Naive thymus-derived CD4-positive, alpha-beta T cell (primary cell): Measurements from ENCODE around the gene BATF3. TPM values are rescaled to one million over a fixed set of nuclear protein-coding genes. Genes with fewer than 3 reads are reported as not detected.
"Not testable (repeated sequence)": the region's sequence is repeated elsewhere in the genome, so short reads cannot be mapped to it uniquely, and the experiment has no call there.

ENCODE experiments used
- ATAC-seq: fragments of 150-1000 bp; cut with Tn5 transposase; 2 replicates; pipeline ENCODE4 v1.10.0; 2021; ENCODE audit warnings: mild to moderate bottlenecking, moderate library complexity
- CTCF ChIA-PET: fragments of 350-600 bp; sonication (Branson Sonifier 250); formaldehyde crosslinking; loops from one replicate; lab custom pipeline; 2021; ENCODE audit warnings: antibody characterized with exemption; lab: Charles Lee
- POLR2A ChIA-PET: fragments of 350-600 bp; sonication (Branson Sonifier 250); formaldehyde crosslinking; loops from one replicate; lab custom pipeline; 2021; ENCODE audit warnings: antibody characterized with exemption, inconsistent platforms; lab: Charles Lee
- DNase-seq, 9 donors: peaks; one replicate each; pipeline versions ENCODE4 v3.0.0 to v3.0.0-alpha.2; 2020 to 2022; ENCODE audit warnings: mixed read lengths in 1 of 9
- H3K27ac ChIP-seq: one replicate; pipeline ENCODE4 v1.7.0; 2013; ENCODE audit warnings: mild to moderate bottlenecking, low read depth, low read length, moderate library complexity
- H3K27me3 ChIP-seq, 2 donors: one replicate each; pipeline ENCODE4 v1.7.0; 2013; ENCODE audit warnings: low read length in 2 of 2, mild to moderate bottlenecking in 2 of 2, moderate library complexity in 2 of 2; ENCODE audit not compliant: control insufficient read depth in 2 of 2, insufficient read depth in 2 of 2
- H3K36me3 ChIP-seq, 3 experiments: 1 replicate in 2 of 3; 2 replicates in 1 of 3; pipeline ENCODE4 v1.7.0; 2013; ENCODE audit warnings: low read length in 3 of 3, mild to moderate bottlenecking in 3 of 3, moderate library complexity in 1 of 3; ENCODE audit not compliant: insufficient read depth in 3 of 3, control insufficient read depth in 2 of 3
- H3K4me1 ChIP-seq, 2 donors: one replicate each; pipeline ENCODE4 v1.7.0; 2013; ENCODE audit warnings: low read length in 2 of 2, mild to moderate bottlenecking in 2 of 2, moderate library complexity in 1 of 2; ENCODE audit not compliant: control insufficient read depth in 2 of 2, insufficient read depth in 2 of 2
- H3K4me3 ChIP-seq: 2 replicates; pipeline ENCODE4 v1.7.0; 2013; ENCODE audit warnings: mild to moderate bottlenecking, low read length
- H3K9me3 ChIP-seq, 3 experiments: 1 replicate in 2 of 3; 2 replicates in 1 of 3; pipeline ENCODE4 v1.7.0; 2013; ENCODE audit warnings: low read length in 3 of 3; ENCODE audit not compliant: control insufficient read depth in 2 of 3
- H3K27ac Mint-ChIP-seq, 9 donors: one replicate each; pipeline ENCODE4 v1.8.0; 2020 to 2022; ENCODE audit warnings: mixed read lengths in 9 of 9, mild to moderate bottlenecking in 8 of 9, moderate library complexity in 5 of 9, inconsistent platforms in 2 of 9
- H3K27me3 Mint-ChIP-seq, 5 donors: one replicate each; pipeline ENCODE4 v1.8.0; 2021 to 2022; ENCODE audit warnings: mixed read lengths in 5 of 5, mild to moderate bottlenecking in 1 of 5
- H3K36me3 Mint-ChIP-seq, 5 donors: one replicate each; pipeline ENCODE4 v1.8.0; 2020 to 2022; ENCODE audit warnings: mixed read lengths in 5 of 5, mild to moderate bottlenecking in 3 of 5, inconsistent platforms in 1 of 5
- H3K4me1 Mint-ChIP-seq, 7 donors: one replicate each; pipeline ENCODE4 v1.8.0; 2020 to 2022; ENCODE audit warnings: mixed read lengths in 7 of 7, mild to moderate bottlenecking in 3 of 7, inconsistent platforms in 1 of 7
- H3K4me3 Mint-ChIP-seq, 10 donors: one replicate each; pipeline ENCODE4 v1.8.0; 2020 to 2022; ENCODE audit warnings: mild to moderate bottlenecking in 10 of 10, mixed read lengths in 10 of 10, moderate library complexity in 6 of 10, inconsistent platforms in 2 of 10
- H3K9me3 Mint-ChIP-seq, 11 donors: one replicate each; pipeline ENCODE4 v1.8.0; 2020 to 2022; ENCODE audit warnings: mixed read lengths in 11 of 11, mild to moderate bottlenecking in 4 of 11, inconsistent platforms in 1 of 11, moderate library complexity in 1 of 11
- intact Hi-C, 2 donors: fragments of 100-400 bp; cut with micrococcal nuclease; formaldehyde crosslinking; loops; one replicate each; pipeline ENCODE4 v1.15.1; 2023
- polyA plus RNA-seq, 2 donors: library from polyadenylated mRNA; unstranded; fragments of 300-500 nt; fragmentation: Illumina TruSeq; gene quantifications; one replicate each; pipeline ENCODE4 v1.2.3, GENCODE V29; 2021
- total RNA-seq, 6 experiments: library from RNA in 5 of 6; stranded (reverse) in 5 of 6; gene quantifications; 1 replicate in 5 of 6; 2 replicates in 1 of 6; pipeline ENCODE4 v1.2.3 and lab custom pipeline; 2021 to 2026

BATF3 gene
- total and polyA plus RNA-seq, 7 experiments from 2014 or later = 0.27 to 40.2 (median 1.1) TPM

GRCh38 chr1:212712451-212713303 lies 13.0 kb upstream of the BATF3 start:
- DNase-seq = no peak
- Mint-ChIP-seq H3K4me1 (peaks cover 0 to 23% (median 0%) of the 10 kb centered on the region in 7 donors), H3K4me3 (no peak overlapping the region), H3K36me3 (no peaks in the 10 kb centered on the region), H3K27me3 (peaks cover 0 to 20% (median 0%) of the 10 kb centered on the region in 5 donors), H3K27ac (peak overlapping the region in 1 of 9 donors; percentile 33), H3K9me3 (no peaks in the 10 kb centered on the region)
- no peak for ATAC-seq
- no peak overlapping the region for H3K4me3 ChIP-seq
- H3K27me3 ChIP-seq = no peaks in the 10 kb centered on the region
- H3K36me3 ChIP-seq = no peaks in the 10 kb centered on the region
- intact Hi-C loops = no loop called here
- no peak overlapping the region for H3K27ac ChIP-seq
- POLR2A ChIA-PET = no interaction called here
- no peaks in the 10 kb centered on the region for H3K4me1 ChIP-seq
- CTCF ChIA-PET = no interaction called here
- no peaks in the 10 kb centered on the region for H3K9me3 ChIP-seq

GRCh38 chr1:212711974-212712373 lies 12.3 kb upstream of the BATF3 start:
- Mint-ChIP-seq H3K27ac (peak overlapping the region in 1 of 9 donors; percentile 33), H3K4me1 (peaks cover 0 to 23% (median 0%) of the 10 kb centered on the region in 7 donors), H3K27me3 (peaks cover 0 to 17% (median 0%) of the 10 kb centered on the region in 5 donors)
- POLR2A ChIA-PET, H3K9me3 ChIP-seq, H3K36me3 Mint-ChIP-seq, CTCF ChIA-PET, ATAC-seq, H3K36me3 ChIP-seq, intact Hi-C loops, H3K4me3 ChIP-seq, DNase-seq, H3K4me3 Mint-ChIP-seq, H3K9me3 Mint-ChIP-seq, H3K27me3 ChIP-seq, H3K4me1 ChIP-seq, H3K27ac ChIP-seq: not testable (repeated sequence)

- Histone ChIP-seq H3K27ac (no peak overlapping the region), H3K4me3 (no peak overlapping the region), H3K9me3 (no peaks in the 10 kb centered on the region), H3K36me3 (no peaks in the 10 kb centered on the region), H3K4me1 (no peaks in the 10 kb centered on the region), H3K27me3 (no peaks in the 10 kb centered on the region)
- ChIA-PET CTCF (no interaction called here), POLR2A (interaction anchor here (0.5 kb wide), 1 partner anchor 21 kb away, joined by 4 read pairs; no protein-coding TSS in a partner anchor)
- DNase-seq = no peak
- H3K27me3 Mint-ChIP-seq = peaks cover 0 to 12% (median 0%) of the 10 kb centered on the region in 5 donors
- intact Hi-C loops = no loop called here
- H3K9me3 Mint-ChIP-seq = no peaks in the 10 kb centered on the region
- ATAC-seq = no peak
- H3K36me3 Mint-ChIP-seq = no peaks in the 10 kb centered on the region
- H3K4me3 Mint-ChIP-seq = no peak overlapping the region
- H3K27ac Mint-ChIP-seq = no peak overlapping the region
- H3K4me1 Mint-ChIP-seq = peaks cover 0 to 23% (median 0%) of the 10 kb centered on the region in 7 donors
Observed at GRCh38 chr1:212710566-212710965, 10.9 kb upstream of the BATF3 start.

GRCh38 chr1:212703991-212704564 lies 4.4 kb upstream of the BATF3 start:
- Histone ChIP-seq H3K36me3 (no peaks in the 10 kb centered on the region), H3K27me3 (no peaks in the 10 kb centered on the region), H3K4me3 (no peak overlapping the region), H3K4me1 (peaks cover 0 to under 1% of the 10 kb centered on the region in 2 donors), H3K9me3 (no peaks in the 10 kb centered on the region), H3K27ac (no peak overlapping the region)
- Mint-ChIP-seq H3K9me3 (no peaks in the 10 kb centered on the region), H3K4me1 (peaks cover 13 to 30% (median 19%) of the 10 kb centered on the region in 7 donors), H3K36me3 (no peaks in the 10 kb centered on the region), H3K27ac (peak overlapping the region in 4 of 9 donors; percentile 20 to 40 (median 36)), H3K27me3 (peaks cover 0 to 23% (median 0%) of the 10 kb centered on the region in 5 donors), H3K4me3 (no peak overlapping the region)
- no peak for ATAC-seq
- no peak for DNase-seq
- intact Hi-C loops = loop anchor here in 1 of 2 donors (5.0 kb wide), 2 partner anchors 33 to 147 kb away; no protein-coding TSS in a partner anchor
- ChIA-PET POLR2A (no interaction called here), CTCF (interaction anchor here (0.7 kb wide), 1 partner anchor 1226 kb away, joined by 3 read pairs; no protein-coding TSS in a partner anchor)

GRCh38 chr1:212702672-212703071 lies 3.0 kb upstream of the BATF3 start:
- no peaks in the 10 kb centered on the region for H3K9me3 Mint-ChIP-seq
- peak overlapping the region in 6 of 9 donors; percentile 19 to 79 (median 44) for H3K27ac Mint-ChIP-seq
- no peaks in the 10 kb centered on the region for H3K36me3 ChIP-seq
- peak overlapping the region in 1 of 10 donors; percentile 39 for H3K4me3 Mint-ChIP-seq
- no peak for ATAC-seq
- peaks cover 20 to 43% (median 31%) of the 10 kb centered on the region in 7 donors for H3K4me1 Mint-ChIP-seq
- H3K4me3 ChIP-seq = no peak overlapping the region
- H3K27ac ChIP-seq = no peak overlapping the region
- intact Hi-C loops = loop anchor here in 1 of 2 donors (5.0 kb wide), 2 partner anchors 35 to 145 kb away; no protein-coding TSS in a partner anchor
- CTCF ChIA-PET = no interaction called here
- DNase-seq = no peak
- H3K9me3 ChIP-seq = no peaks in the 10 kb centered on the region
- H3K27me3 Mint-ChIP-seq = peaks cover 0 to 26% (median 0%) of the 10 kb centered on the region in 5 donors
- peaks cover 9 to 14% of the 10 kb centered on the region in 2 donors for H3K4me1 ChIP-seq
- peaks cover 0 to 2% (median 0%) of the 10 kb centered on the region in 5 donors for H3K36me3 Mint-ChIP-seq
- no peaks in the 10 kb centered on the region for H3K27me3 ChIP-seq
- POLR2A ChIA-PET = no interaction called here

GRCh38 chr1:212701910-212702309 lies 2.3 kb upstream of the BATF3 start:
- no peak for ATAC-seq
- peaks cover 9 to 20% of the 10 kb centered on the region in 2 donors for H3K4me1 ChIP-seq
- no peaks in the 10 kb centered on the region for H3K27me3 ChIP-seq
- ChIA-PET POLR2A (interaction anchor here (0.9 kb wide), 1 partner anchor 80 kb away, joined by 3 read pairs; no protein-coding TSS in a partner anchor), CTCF (interaction anchor here (1.2 to 1.7 kb wide), 5 partner anchors 37 to 60 kb away, joined by 4 to 9 read pairs (median 5); no protein-coding TSS in a partner anchor)
- intact Hi-C loops = loop anchor here (1.0 to 5.0 kb wide), 7 partner anchors 7 to 157 kb away; partner anchors contain the start of genes ATF3 (in 1 of the 2), FLVCR1 (in 1 of the 2), NSL1 (in 1 of the 2) and TATDN3 (in 1 of the 2)
- H3K36me3 ChIP-seq = no peaks in the 10 kb centered on the region
- Mint-ChIP-seq H3K9me3 (no peaks in the 10 kb centered on the region), H3K27ac (peak overlapping the region in 5 of 9 donors; percentile 9 to 75 (median 47)), H3K4me3 (peak overlapping the region in 4 of 10 donors; percentile 86 to 89 (median 88)), H3K36me3 (peaks cover 0 to 2% (median 0%) of the 10 kb centered on the region in 5 donors), H3K27me3 (peaks cover 0 to 31% (median 0%) of the 10 kb centered on the region in 5 donors), H3K4me1 (peaks cover 24 to 47% (median 38%) of the 10 kb centered on the region in 7 donors)
- no peak overlapping the region for H3K27ac ChIP-seq
- H3K4me3 ChIP-seq = no peak overlapping the region
- peak in 1 of 9 donors; percentile 11 for DNase-seq
- no peaks in the 10 kb centered on the region for H3K9me3 ChIP-seq
